ENCODE data around the gene CUBN. TPM values are rescaled to one million over a fixed set of nuclear protein-coding genes. Genes with fewer than 3 reads are reported as not detected.

The CUBN gene
- total and polyA plus RNA-seq, 2 of the 13 experiments (the other 11 are each of a cell fraction or from before 2014, with no cell fraction given) = 0.27 to 0.32 TPM

DNA sequence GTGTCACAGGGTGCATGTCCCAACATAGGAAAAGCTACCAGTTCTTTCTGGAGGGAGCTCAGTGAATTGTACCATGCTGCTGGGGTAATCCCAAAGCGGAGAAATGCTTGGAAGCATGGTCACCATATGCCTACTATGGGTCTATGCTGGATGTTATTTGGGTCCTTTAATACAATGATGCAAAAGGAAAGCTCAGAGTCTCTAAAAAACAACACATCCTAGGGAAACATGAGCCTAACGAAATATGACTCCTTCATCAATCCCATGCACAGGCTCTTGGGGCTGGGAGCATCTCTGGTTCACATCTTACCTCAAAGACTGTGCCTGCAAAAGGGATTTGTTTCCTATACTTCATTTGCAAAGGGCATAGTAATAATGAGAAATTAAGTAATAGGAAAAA lies 65.2 kb downstream of the CUBN start:
- no peak overlapping the region for H3K9ac ChIP-seq (ENCODE audit: insufficient read depth, low read depth, low read length)
- no peak overlapping the region for H2AFZ ChIP-seq (ENCODE audit: low read length)
- DNase-seq (ENCODE audit: low spot score) (no peak), ATAC-seq (no peak), FAIRE-seq (no peak)
- ChIA-PET CTCF (ENCODE audit: low intra/inter-chr PET ratio, low total read pairs) (no interaction called here), POLR2A (no interaction called here)
- no peak overlapping the region for H3K4me2 ChIP-seq (ENCODE audit: low read depth, low read length)
- H4K20me1 ChIP-seq (ENCODE audit: insufficient read depth, low read length) = no peaks in the 10 kb centered on the region
- no peak overlapping the region for H3K27ac ChIP-seq (ENCODE audit: extremely low read length, insufficient read depth, low read length)
- H3K9me3 ChIP-seq (ENCODE audit: low read length) = no peaks in the 10 kb centered on the region
- H3K36me3 ChIP-seq (replicated peaks in 1 of 2; ENCODE audit: control insufficient read depth in 1 of 2, insufficient read depth in 2 of 2, low read length in 2 of 2) = no peaks in the 10 kb centered on the region
- WGBS (ENCODE audit: low lambda C conversion rate) = 27% methylated on average over 2 of the region's 2 CpGs
- H3K27me3 ChIP-seq (ENCODE audit: control insufficient read depth in 1 of 2, insufficient read depth in 2 of 2, low read length in 2 of 2) = no peaks in the 10 kb centered on the region
- H3K4me1 ChIP-seq (ENCODE audit: insufficient read depth, low read length) = no peaks in the 10 kb centered on the region
- intact Hi-C loops (cut with micrococcal nuclease; ENCODE audit: unreplicated experiment) (no loop called here), in situ Hi-C loops (cut with HindIII; ENCODE audit: extremely low pct_ligation_motif_present, low pct_unique_long_range_greater_than_20kb) (no loop called here)
- BruUV-seq (replicated peaks) = no TSS peak
- H3K4me3 ChIP-seq (replicated peaks in 1 of 3; ENCODE audit: insufficient read depth in 1 of 3, low read depth in 2 of 3, low read length in 3 of 3) = no peak overlapping the region
- TF ChIP-seq, protein P1, sequence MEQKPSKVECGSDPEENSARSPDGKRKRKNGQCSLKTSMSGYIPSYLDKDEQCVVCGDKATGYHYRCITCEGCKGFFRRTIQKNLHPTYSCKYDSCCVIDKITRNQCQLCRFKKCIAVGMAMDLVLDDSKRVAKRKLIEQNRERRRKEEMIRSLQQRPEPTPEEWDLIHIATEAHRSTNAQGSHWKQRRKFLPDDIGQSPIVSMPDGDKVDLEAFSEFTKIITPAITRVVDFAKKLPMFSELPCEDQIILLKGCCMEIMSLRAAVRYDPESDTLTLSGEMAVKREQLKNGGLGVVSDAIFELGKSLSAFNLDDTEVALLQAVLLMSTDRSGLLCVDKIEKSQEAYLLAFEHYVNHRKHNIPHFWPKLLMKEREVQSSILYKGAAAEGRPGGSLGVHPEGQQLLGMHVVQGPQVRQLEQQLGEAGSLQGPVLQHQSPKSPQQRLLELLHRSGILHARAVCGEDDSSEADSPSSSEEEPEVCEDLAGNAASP (CRISPR knock-in tag; IDR thresholded peaks at IDR 0.05; ENCODE audit: borderline replicate concordance) = no peak
- TF ChIP-seq ZNF7 (CRISPR knock-in tag; IDR thresholded peaks at IDR 0.05) (no peak), ZNF30 (CRISPR knock-in tag; IDR thresholded peaks at IDR 0.05) (no peak)
- H3K79me2 ChIP-seq (ENCODE audit: insufficient read depth, low read length) = no peaks in the 10 kb centered on the region

- H3K9ac ChIP-seq (ENCODE audit: insufficient read depth, low read depth, low read length) = peak overlapping the region; percentile 47; the same call in 1 of the 2 replicates
- DNase-seq (ENCODE audit: low spot score) = peak; percentile 76
- TF ChIP-seq TEAD3 (CRISPR knock-in tag; optimal IDR thresholded peaks at IDR 0.05; ENCODE audit: borderline replicate concordance) (peak; percentile 11), PTBP1 (IDR thresholded peaks at IDR 0.05; ENCODE audit: low read depth, low read length, poor library complexity, severe bottlenecking) (no peak), CHD2 (IDR thresholded peaks at IDR 0.05; ENCODE audit: low read depth, low read length) (no peak), FOSL2 (CRISPR knock-in tag; IDR thresholded peaks at IDR 0.05) (peak; percentile 35; the same call in 1 of the 2 replicates), ZNF333 (CRISPR knock-in tag; IDR thresholded peaks at IDR 0.05; ENCODE audit: borderline replicate concordance) (no peak), AGO2 (optimal IDR thresholded peaks at IDR 0.05; ENCODE audit: low read depth, low read length) (no peak), HMG20A (CRISPR knock-in tag; IDR thresholded peaks at IDR 0.05; ENCODE audit: borderline replicate concordance) (peak; percentile 28; the same call in 1 of the 2 replicates), MTERF4 (CRISPR knock-in tag; IDR thresholded peaks at IDR 0.05) (no peak), ZNF615 (CRISPR knock-in tag; IDR thresholded peaks at IDR 0.05; ENCODE audit: borderline replicate concordance) (no peak)
- TF ChIP-seq, protein P2, sequence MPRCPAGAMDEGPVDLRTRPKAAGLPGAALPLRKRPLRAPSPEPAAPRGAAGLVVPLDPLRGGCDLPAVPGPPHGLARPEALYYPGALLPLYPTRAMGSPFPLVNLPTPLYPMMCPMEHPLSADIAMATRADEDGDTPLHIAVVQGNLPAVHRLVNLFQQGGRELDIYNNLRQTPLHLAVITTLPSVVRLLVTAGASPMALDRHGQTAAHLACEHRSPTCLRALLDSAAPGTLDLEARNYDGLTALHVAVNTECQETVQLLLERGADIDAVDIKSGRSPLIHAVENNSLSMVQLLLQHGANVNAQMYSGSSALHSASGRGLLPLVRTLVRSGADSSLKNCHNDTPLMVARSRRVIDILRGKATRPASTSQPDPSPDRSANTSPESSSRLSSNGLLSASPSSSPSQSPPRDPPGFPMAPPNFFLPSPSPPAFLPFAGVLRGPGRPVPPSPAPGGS (CRISPR knock-in tag; IDR thresholded peaks at IDR 0.05) = no peak
These were observed 66.6 kb downstream of the CUBN start for GRCh38 chr10:17062955-17063484.

More at GRCh38 chr10:17062955-17063484, 66.6 kb downstream of the CUBN start:
- in situ Hi-C loops (cut with HindIII; ENCODE audit: extremely low pct_ligation_motif_present, low pct_unique_long_range_greater_than_20kb) = no loop called here
- Histone ChIP-seq H4K20me1 (ENCODE audit: insufficient read depth, low read length) (no peaks in the 10 kb centered on the region), H3K36me3 (replicated peaks in 1 of 2; ENCODE audit: control insufficient read depth in 1 of 2, insufficient read depth in 2 of 2, low read length in 2 of 2) (no peaks in the 10 kb centered on the region), H3K4me1 (ENCODE audit: insufficient read depth, low read length) (no peaks in the 10 kb centered on the region), H3K9me3 (ENCODE audit: low read length) (no peaks in the 10 kb centered on the region), H3K79me2 (ENCODE audit: insufficient read depth, low read length) (no peaks in the 10 kb centered on the region), H3K27me3 (ENCODE audit: control insufficient read depth in 1 of 2, insufficient read depth in 2 of 2, low read length in 2 of 2) (no peaks in the 10 kb centered on the region), H3K4me3 (replicated peaks in 1 of 3; ENCODE audit: insufficient read depth in 1 of 3, low read depth in 2 of 3, low read length in 3 of 3) (no peak overlapping the region), H2AFZ (ENCODE audit: low read length) (no peak overlapping the region), H3K4me2 (ENCODE audit: low read depth, low read length) (0 out of 2 replicates have a peak overlapping the region, but pooled peaks have one; percentile 37), H3K27ac (ENCODE audit: extremely low read length, insufficient read depth, low read length) (no peak overlapping the region)
- ChIA-PET CTCF (ENCODE audit: low intra/inter-chr PET ratio, low total read pairs) (no interaction called here), POLR2A (no interaction called here)
- WGBS (ENCODE audit: low lambda C conversion rate) = 8% methylated on average over 6 of the region's 6 CpGs
- no peak for FAIRE-seq
- no TSS peak for BruUV-seq (replicated peaks)
- intact Hi-C loops (cut with micrococcal nuclease; ENCODE audit: unreplicated experiment) = no loop called here
- peak; percentile 85 for ATAC-seq
